Esophagus (tissue), 2 donors: ENCODE data around the gene G2E3. TPM values are rescaled to one million over a fixed set of nuclear protein-coding genes. Genes with fewer than 3 reads are reported as not detected.
A peak's percentile ranks its signal among the peaks of the same experiment; 100 is the strongest.

Experiments
- H3K27ac ChIP-seq, 2 donors: one replicate each; pipeline ENCODE4 v1.5.1; 2013; ENCODE audit warnings: low read depth in 2 of 2, mild to moderate bottlenecking in 2 of 2, inconsistent platforms in 1 of 2, low read length in 1 of 2, moderate library complexity in 1 of 2
- H3K27me3 ChIP-seq, 2 donors: one replicate each; pipeline ENCODE4 v1.6.1; 2013; ENCODE audit warnings: low read length in 2 of 2, control low read depth in 1 of 2, mild to moderate bottlenecking in 1 of 2; ENCODE audit not compliant: insufficient read depth in 2 of 2, control insufficient read depth in 1 of 2
- H3K36me3 ChIP-seq, 2 donors: one replicate each; pipeline ENCODE4 v1.6.1; 2013; ENCODE audit warnings: low read length in 1 of 2; ENCODE audit not compliant: control insufficient read depth in 2 of 2, insufficient read depth in 2 of 2
- H3K4me1 ChIP-seq, 2 donors: one replicate each; pipeline ENCODE4 v1.6.1; 2013; ENCODE audit warnings: low read length in 1 of 2; ENCODE audit not compliant: control insufficient read depth in 2 of 2, insufficient read depth in 2 of 2
- H3K4me3 ChIP-seq, 2 donors: one replicate each; pipeline ENCODE4 v1.5.1; 2013; ENCODE audit warnings: low read length in 2 of 2, mild to moderate bottlenecking in 2 of 2, low read depth in 1 of 2, moderate library complexity in 1 of 2
- H3K9me3 ChIP-seq, 2 donors: one replicate each; pipeline ENCODE4 v1.6.1; 2013; ENCODE audit warnings: mild to moderate bottlenecking in 2 of 2, low read depth in 1 of 2, low read length in 1 of 2, moderate library complexity in 1 of 2; ENCODE audit not compliant: control insufficient read depth in 2 of 2, insufficient read depth in 1 of 2
- WGBS, 2 donors: extraction: QIAGEN DNeasy Blood & Tissue Kit; methylation state at CpG; one replicate each; pipeline ENCODE4 v1.1.7; 2013; 5-methylcytosine and 5-hydroxymethylcytosine counted together
- polyA plus RNA-seq, 2 donors: library from polyadenylated mRNA; stranded (reverse); fragments of 200-250 nt; gene quantifications; one replicate each; pipeline ENCODE4 v1.2.3, GENCODE V29; 2013
- donor health status: healthy with polysubstance abuse.
- donor health status: Bipolar disorder and iron deficiency.

G2E3 gene
- polyA plus RNA-seq, 2 donors, result 3.2 to 3.4 TPM

DNA sequence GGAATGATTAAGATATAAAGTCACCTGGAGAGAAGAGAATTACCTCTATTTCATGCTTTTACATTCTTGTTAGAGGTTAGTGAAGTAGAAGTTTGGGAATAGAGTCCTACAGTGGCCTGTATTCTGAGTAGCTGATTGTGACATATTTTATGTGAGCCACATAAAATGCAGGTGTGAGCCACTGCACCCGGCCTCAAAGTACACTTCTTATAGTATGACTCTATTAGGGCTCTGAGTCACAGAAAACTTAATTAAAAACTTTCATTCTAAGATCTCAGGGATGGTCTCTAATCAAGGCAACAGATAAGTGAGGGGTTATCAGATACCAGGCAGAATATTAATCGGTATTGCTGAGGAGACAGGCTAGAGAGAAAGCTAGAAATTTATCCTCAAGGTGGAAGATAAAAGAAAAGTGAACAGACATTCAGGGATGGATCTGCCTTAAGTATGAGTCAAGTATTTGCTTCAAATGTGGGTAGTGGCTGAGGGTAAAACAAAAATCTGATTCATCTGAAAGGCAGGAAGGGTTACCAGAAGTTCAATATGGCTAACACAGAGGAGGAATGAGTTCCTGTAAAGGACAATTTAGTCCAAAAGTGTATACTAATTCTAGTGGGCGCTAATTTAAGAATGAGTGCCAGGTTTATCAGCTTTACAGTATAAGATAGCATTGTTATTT lies 5.5 kb upstream of the G2E3 start:
- WGBS, 2 donors, result 86 to 87% methylated on average over 3 of the region's 3 CpGs
- no peak overlapping the region for H3K27ac ChIP-seq
- no peaks in the 10 kb centered on the region for H3K27me3 ChIP-seq
- H3K36me3 ChIP-seq, result no peaks in the 10 kb centered on the region
- no peak overlapping the region for H3K4me3 ChIP-seq
- no peaks in the 10 kb centered on the region for H3K9me3 ChIP-seq
- no peaks in the 10 kb centered on the region for H3K4me1 ChIP-seq

DNA sequence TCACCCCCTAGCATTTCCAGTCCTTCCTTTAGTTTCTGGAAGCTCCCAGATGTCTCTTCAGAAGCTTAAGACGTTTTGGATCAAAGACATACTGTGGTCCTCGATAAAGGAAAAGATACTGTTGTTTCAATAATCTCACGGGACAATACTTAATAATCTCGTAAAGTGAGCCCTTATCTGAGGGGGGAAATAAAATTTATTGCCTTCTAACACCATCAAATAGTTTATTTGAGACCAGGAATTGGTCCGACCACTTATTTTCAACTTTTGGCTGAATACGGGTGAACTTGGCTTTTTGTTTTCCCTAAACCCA lies 640 bp upstream of the G2E3 start:
- H3K4me1 ChIP-seq, result no peaks in the 10 kb centered on the region
- no peaks in the 10 kb centered on the region for H3K36me3 ChIP-seq
- H3K27me3 ChIP-seq, result no peaks in the 10 kb centered on the region
- H3K27ac ChIP-seq, result peak overlapping the region; percentile 90 to 92
- no peaks in the 10 kb centered on the region for H3K9me3 ChIP-seq
- WGBS, 2 donors, result 22 to 24% methylated on average over 6 of the region's 6 CpGs
- H3K4me3 ChIP-seq, result peak overlapping the region; percentile 94 to 97

DNA sequence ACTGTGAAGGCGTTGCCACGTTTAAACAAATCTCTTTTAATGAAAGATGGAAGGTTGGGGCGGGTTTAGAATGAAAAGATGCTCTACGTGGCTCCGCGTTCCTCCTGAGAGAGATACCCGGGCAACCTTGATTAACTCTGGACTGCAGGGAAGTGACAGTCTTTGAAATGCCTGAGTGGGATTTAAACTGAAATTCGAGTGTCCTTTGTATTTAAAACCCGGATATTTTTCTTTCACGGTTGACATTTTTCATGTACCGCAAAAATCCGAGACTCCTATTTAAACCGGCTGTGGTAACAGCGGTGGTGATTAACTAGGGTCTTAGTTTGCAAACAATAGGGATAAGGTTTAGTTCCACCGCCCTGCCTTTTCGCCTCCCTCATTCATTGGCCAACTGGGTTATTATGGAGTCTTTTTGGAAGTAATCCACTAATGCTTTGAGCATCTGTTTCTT lies 707 bp downstream of the G2E3 start:
- Histone ChIP-seq H3K36me3 (no peaks in the 10 kb centered on the region), H3K27ac (peak overlapping the region; percentile 90 to 92), H3K4me1 (no peaks in the 10 kb centered on the region), H3K27me3 (no peaks in the 10 kb centered on the region), H3K9me3 (no peaks in the 10 kb centered on the region), H3K4me3 (peak overlapping the region; percentile 94 to 97)
- 0 to 1% methylated on average over 16 of the region's 16 CpGs for WGBS, 2 donors

- 83 to 86% methylated on average over 1 of the region's 1 CpG for WGBS, 2 donors
- H3K27me3 ChIP-seq, result no peaks in the 10 kb centered on the region
- H3K4me3 ChIP-seq, result no peak overlapping the region
- no peaks in the 10 kb centered on the region for H3K4me1 ChIP-seq
- no peak overlapping the region for H3K27ac ChIP-seq
- no peaks in the 10 kb centered on the region for H3K9me3 ChIP-seq
- H3K36me3 ChIP-seq, result no peaks in the 10 kb centered on the region
Measured at GRCh38 chr14:30560581-30560980, 1.6 kb downstream of the G2E3 start.

DNA sequence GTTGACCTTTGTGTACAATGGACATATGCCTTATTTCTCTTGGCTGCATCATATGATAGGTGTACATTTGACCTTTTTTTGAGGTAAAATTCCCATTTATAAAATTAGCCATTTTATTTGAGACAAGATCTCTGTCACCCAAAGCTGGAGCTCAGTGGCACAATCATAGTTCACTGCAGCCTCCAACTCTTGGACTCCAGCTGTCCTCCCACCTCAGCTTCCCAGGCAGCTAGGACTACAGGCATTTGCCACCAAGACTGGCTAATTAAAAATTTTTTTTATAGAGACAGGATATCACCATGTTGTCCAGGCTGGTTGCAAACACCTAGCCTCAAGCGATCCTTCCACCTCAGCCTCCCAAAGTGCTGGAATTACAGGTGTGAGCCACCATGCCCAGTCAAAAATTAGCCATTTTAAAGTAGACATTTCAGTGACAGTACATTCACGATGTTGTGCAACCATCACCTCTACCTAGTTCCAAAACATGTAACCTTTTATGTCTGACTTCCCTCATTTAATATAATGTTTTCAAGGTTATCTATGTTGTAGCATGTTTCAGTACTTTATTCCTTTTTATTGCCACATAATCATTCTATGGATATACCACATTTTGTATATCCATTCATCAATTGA lies 5.4 kb downstream of the G2E3 start:
- H3K9me3 ChIP-seq, result no peaks in the 10 kb centered on the region
- H3K4me3 ChIP-seq, result no peak overlapping the region
- H3K27ac ChIP-seq, result no peak overlapping the region
- 95 to 100% methylated on average over 2 of the region's 2 CpGs for WGBS, 2 donors
- H3K4me1 ChIP-seq, result no peaks in the 10 kb centered on the region
- no peaks in the 10 kb centered on the region for H3K36me3 ChIP-seq
- no peaks in the 10 kb centered on the region for H3K27me3 ChIP-seq

DNA sequence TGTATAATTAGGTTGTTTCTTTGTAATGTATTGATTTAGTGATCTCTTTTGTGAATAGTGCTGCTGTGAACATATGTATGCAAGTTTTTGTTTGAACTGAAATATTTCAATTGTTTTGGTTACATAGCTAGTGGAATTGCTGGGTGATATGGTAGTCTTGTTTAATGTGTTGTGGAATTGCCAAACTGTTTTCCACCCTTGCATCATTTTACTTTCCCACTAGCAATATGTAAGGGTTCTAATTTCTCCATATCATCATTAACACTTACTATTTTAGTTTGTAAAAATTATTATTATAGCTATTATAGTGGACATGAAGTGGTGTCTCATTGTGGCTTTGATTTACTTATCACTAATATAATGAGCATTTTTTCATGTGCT lies 5.9 kb downstream of the G2E3 start:
- Histone ChIP-seq H3K4me1 (no peaks in the 10 kb centered on the region), H3K27ac (no peak overlapping the region), H3K4me3 (no peak overlapping the region), H3K9me3 (no peaks in the 10 kb centered on the region), H3K36me3 (no peaks in the 10 kb centered on the region), H3K27me3 (no peaks in the 10 kb centered on the region)

- Histone ChIP-seq H3K36me3 (no peaks in the 10 kb centered on the region), H3K27me3 (no peaks in the 10 kb centered on the region)
- 82% methylated on average over 2 of the region's 2 CpGs for WGBS, 2 donors
Measured at GRCh38 chr14:30569216-30569902, 10.4 kb downstream of the G2E3 start.

GRCh38 chr14:30569903-30570226 lies 10.9 kb downstream of the G2E3 start:
- H3K27ac ChIP-seq, result no peak overlapping the region
- no peaks in the 10 kb centered on the region for H3K27me3 ChIP-seq
- no peaks in the 10 kb centered on the region for H3K9me3 ChIP-seq
- no peaks in the 10 kb centered on the region for H3K36me3 ChIP-seq
- no peak overlapping the region for H3K4me3 ChIP-seq
- WGBS, 2 donors, result 80 to 84% methylated on average over 1 of the region's 1 CpG
- H3K4me1 ChIP-seq, result no peaks in the 10 kb centered on the region

More at GRCh38 chr14:30569216-30569902, 10.4 kb downstream of the G2E3 start:
- Histone ChIP-seq H3K27ac (no peak overlapping the region), H3K9me3 (no peaks in the 10 kb centered on the region), H3K4me1 (no peaks in the 10 kb centered on the region), H3K4me3 (no peak overlapping the region)

- Histone ChIP-seq H3K9me3 (no peaks in the 10 kb centered on the region), H3K27me3 (no peaks in the 10 kb centered on the region)
Measured at GRCh38 chr14:30572237-30572636, 13.3 kb downstream of the G2E3 start.

GRCh38 chr14:30572771-30573170 lies 13.8 kb downstream of the G2E3 start:
- Histone ChIP-seq H3K9me3 (no peaks in the 10 kb centered on the region), H3K27ac (no peak overlapping the region), H3K4me3 (no peak overlapping the region), H3K36me3 (no peaks in the 10 kb centered on the region), H3K4me1 (no peaks in the 10 kb centered on the region), H3K27me3 (no peaks in the 10 kb centered on the region)
- WGBS, 2 donors, result 86 to 98% methylated on average over 1 of the region's 1 CpG

More at GRCh38 chr14:30572237-30572636, 13.3 kb downstream of the G2E3 start:
- 76 to 82% methylated on average over 3 of the region's 3 CpGs for WGBS, 2 donors
- H3K4me3 ChIP-seq, result no peak overlapping the region
- H3K27ac ChIP-seq, result no peak overlapping the region
- no peaks in the 10 kb centered on the region for H3K36me3 ChIP-seq
- H3K4me1 ChIP-seq, result no peaks in the 10 kb centered on the region
